GM18517 (cell line): Measurements from ENCODE around the gene AHRR.

ENCODE experiments used
- ATAC-seq: cut with Tn5 transposase; IDR thresholded peaks from one replicate; pipeline ENCODE4 v1.9.1; 2021; ENCODE audit warnings: mild to moderate bottlenecking, moderate library complexity; ENCODE audit not compliant: unreplicated experiment

The AHRR gene

GRCh38 chr5:318931-319601 lies 2.4 kb upstream of the AHRR start:
- no peak for ATAC-seq

- no peak for ATAC-seq
These were observed 837 bp upstream of the AHRR start for GRCh38 chr5:320524-321229.

GRCh38 chr5:321726-322251 lies 275 bp downstream of the AHRR start:
- no peak for ATAC-seq

GRCh38 chr5:322281-322941 lies 897 bp downstream of the AHRR start:
- ATAC-seq: no peak

GRCh38 chr5:322942-323879 lies 1.7 kb downstream of the AHRR start:
- ATAC-seq: no peak

- no peak for ATAC-seq
These were observed 3.5 kb downstream of the AHRR start for GRCh38 chr5:324736-325612.

GRCh38 chr5:326109-326508 lies 4.6 kb downstream of the AHRR start:
- ATAC-seq: no peak

- no peak for ATAC-seq
These were observed 7.7 kb downstream of the AHRR start for GRCh38 chr5:329121-329735.

GRCh38 chr5:329768-330167 lies 8.3 kb downstream of the AHRR start:
- no peak for ATAC-seq

GRCh38 chr5:332843-333242 lies 11.3 kb downstream of the AHRR start:
- ATAC-seq: no peak

- no peak for ATAC-seq
These were observed 12.4 kb downstream of the AHRR start for GRCh38 chr5:333945-334344.

GRCh38 chr5:334903-335739 lies 13.6 kb downstream of the AHRR start:
- no peak for ATAC-seq

GRCh38 chr5:335740-336038 lies 14.2 kb downstream of the AHRR start:
- no peak for ATAC-seq

GRCh38 chr5:337563-338130 lies 16.1 kb downstream of the AHRR start:
- ATAC-seq: no peak

- no peak for ATAC-seq
These were observed 21.3 kb downstream of the AHRR start for GRCh38 chr5:342501-343460.

- no peak for ATAC-seq
These were observed 22.2 kb downstream of the AHRR start for GRCh38 chr5:343461-344401.
